ENCODE results near the gene FOXE1.

Gene FOXE1

DNA sequence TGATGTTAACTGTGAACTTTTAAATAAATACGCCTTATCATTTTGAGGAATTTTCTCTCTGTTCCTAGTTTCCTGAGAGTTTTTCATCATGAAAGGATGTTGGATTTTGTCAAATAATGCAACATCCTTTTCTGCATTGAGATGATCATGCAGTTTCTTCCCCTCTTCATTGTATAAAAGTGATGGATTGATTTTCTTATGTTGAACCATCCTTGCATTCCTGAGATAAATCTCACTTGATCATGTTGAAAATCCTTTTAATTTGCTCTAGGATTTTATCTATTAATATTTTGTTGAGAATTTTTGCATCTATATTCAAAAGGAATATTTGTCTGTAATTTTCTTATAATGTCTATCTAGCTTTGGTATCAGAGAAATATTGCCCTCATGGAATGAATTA lies 13.3 kb downstream of the FOXE1 start:
- no peak for DNase-seq (ENCODE audit: low spot score)

DNA sequence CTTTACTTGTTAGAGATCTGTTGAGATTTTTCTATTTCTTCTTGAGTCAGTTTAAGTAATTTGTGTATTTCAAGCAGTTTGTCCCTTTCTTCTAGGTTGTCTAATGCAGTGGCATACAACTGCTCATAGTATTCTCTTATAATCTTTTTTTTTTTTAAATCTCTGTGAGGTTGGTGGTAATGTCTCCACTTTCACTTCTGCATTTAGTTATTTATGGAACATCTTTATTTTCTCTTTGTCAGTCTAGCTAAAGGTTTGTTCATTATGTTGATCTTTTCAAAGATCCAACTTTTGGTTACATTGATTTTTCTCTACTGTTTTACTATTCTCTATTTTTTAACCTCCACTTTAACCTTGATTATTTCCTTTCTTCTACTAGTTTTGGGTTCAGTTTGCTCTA lies 13.8 kb downstream of the FOXE1 start:
- DNase-seq (ENCODE audit: low spot score): no peak

DNA sequence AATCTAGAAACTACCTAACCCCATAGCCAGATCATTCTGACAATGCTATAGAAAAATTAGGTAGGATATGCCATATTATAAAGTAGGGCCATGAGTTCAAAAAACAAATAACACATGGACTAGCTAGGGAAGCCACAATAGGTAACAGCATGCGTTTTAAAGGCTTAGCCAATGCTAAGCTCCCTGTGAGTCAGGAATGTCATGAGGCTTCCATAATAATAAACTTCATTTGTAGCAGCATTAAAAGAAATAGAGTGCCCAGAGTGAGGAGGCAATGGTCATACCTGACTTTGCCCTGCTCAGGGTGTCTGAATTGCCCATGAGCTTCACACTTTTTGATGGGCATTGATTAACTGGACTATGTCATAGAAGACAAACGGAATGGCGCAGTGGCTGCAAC lies 15.8 kb downstream of the FOXE1 start:
- DNase-seq (ENCODE audit: low spot score): no peak

DNA sequence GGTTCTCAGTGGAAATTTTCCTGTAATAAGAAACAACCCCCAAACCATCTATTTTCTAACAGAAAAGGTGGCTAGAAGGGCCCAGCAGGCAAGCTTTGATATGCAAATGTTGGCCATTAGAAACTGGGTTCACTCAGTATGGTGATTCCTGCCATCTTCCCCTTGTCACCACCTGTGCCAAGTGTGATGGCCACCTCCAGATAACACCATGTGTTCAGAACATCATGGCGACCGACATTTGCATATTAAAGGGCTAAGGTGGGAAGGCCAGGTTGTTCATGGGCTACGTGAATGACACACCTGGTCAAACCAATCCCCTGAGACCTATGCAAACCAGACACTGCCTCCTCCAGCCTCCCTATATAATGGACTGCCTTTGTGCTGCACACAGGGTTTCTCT lies 20.4 kb downstream of the FOXE1 start:
- DNase-seq (ENCODE audit: low spot score): no peak

DNA sequence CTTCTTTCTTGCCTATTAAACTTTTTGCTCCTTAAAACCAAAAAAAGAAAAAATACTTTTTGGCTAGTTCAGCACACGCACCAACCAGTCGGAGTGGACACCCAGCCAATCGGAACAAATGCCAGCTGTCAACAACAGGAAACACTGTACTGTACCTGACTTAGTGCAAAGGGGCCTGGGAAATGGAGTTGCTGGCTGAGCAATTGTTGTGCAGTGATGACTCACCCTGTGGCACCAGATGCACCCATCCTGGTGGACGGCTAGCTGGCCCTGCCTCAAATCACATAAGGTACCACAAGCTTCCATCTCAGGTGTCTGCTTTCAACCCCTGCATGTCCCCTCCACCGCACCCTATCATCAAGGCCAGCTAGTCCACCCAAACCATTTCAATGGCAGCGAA lies 20.9 kb downstream of the FOXE1 start:
- DNase-seq (ENCODE audit: low spot score): no peak

DNA sequence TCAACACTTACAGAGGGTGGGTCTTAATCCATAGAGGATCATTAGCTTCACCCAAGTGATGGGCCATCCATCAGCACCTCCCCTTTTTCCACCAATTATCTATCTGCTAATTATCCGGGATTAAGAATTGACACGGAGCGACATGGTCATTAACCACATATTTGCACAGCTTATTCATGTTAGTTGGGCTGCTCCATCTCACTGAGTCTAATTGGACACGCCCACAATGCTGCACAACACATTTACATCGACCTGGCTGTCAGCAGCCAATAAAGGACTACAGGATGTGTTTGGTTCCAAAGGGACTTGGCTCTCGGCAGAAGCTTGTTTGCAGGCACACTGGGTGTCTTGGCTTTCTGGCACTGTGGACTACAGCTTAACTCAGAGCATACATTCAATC lies 21.6 kb downstream of the FOXE1 start:
- no peak for DNase-seq (ENCODE audit: low spot score)

DNA sequence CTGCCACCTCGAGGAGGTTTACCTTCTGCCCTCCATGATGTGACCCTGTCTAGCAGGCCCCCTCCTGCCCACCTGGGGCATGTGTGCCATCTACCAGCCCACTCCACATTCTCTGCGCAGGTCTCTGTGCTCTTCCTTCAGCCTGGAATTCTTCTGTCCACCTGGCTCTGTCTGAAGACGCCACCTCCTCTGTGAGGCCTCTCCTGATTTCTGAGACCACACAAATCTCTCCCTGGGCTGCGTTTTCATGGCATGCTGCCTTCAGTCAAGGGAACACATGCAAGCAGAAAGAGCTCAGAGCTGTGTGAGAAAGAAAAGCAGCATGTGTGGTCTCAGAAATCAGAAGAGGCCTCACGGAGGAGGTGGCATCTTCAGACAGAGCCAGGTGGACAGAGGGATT lies 22.1 kb downstream of the FOXE1 start:
- DNase-seq (ENCODE audit: low spot score): no peak

DNA sequence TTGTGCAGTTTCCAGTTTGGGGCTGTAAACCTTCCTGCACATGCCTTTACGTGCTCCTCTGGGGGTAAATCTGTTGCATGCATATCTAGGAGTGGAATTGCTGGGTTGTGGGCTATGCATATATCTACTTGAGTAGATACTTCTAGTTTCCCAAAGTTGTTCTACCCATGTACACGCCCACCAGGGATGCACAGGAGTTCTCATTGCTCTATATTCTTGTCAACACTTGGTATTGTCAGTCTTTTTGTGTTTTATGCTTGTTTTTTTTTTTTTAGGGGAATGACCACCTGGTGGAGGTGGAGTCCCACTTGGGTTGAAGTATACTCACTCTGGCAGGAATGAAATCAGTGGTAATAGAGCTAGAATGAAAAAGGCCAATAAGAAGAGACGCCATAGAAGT lies 23.0 kb downstream of the FOXE1 start:
- DNase-seq (ENCODE audit: low spot score): no peak

DNA sequence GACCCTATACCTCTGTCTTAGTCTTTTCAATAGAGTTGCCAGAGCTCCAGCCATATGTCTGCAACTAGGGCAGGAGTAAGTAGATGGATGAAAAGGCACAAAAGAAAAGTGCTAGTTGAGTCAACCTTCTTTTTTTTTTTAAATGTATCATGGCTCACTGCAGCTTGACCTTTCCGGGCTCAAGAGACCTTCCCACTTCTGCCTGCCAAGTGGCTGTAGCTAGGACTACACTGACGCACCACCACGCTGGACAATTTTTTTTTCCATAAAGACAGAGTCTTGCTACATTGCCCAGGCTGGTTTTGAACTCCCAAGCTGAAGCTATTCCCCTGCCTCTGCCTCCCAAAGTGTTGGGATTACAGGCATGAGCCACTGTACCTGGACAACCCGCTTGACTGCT lies 27.3 kb downstream of the FOXE1 start:
- no peak for DNase-seq (ENCODE audit: low spot score)

DNA sequence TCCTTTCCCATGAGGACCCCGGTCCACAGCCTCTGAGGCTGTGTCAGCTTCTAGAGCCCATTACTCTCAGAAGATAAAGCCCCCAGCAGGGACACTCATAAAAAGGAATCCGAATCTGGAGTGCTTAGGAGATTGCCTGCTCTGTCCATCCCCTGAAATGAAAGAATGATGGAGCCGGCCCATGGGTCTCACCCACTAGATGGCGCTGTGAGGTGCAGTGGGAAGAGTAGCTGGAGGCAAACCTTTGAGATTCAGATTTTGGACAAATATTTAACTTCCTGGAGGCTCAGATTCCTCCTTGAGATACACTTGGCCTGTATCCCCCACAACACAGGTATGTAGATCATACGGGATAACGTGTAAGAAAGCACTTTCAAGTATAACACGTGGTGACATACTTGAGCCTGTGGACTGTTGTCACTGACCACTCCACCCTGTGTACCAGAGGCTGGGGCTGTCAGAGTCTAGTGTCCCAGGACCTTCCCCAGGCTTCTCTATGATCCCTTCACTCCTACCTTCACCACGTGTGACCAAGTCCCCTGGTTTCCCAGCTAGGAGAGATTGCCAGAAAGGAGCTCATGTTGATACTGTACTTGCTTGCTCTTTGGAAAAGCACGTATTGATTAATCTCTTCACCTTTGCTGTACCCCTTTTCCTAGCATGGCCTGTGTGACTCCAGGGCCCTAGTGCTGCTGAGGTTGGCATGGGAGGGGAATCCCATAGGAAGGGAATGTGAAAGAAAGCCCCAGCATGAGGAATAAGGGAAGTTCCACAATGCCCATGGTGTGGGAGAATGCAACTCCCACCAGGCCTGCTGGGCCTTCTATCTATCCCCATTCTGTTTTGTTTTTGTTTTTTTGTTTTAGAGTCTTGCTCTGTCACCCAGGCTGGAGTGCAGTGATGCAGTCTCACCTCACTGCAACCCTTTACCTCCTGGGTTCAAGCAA lies 37.2 kb downstream of the FOXE1 start:
- DNase-seq (ENCODE audit: low spot score): peak; percentile 61

DNA sequence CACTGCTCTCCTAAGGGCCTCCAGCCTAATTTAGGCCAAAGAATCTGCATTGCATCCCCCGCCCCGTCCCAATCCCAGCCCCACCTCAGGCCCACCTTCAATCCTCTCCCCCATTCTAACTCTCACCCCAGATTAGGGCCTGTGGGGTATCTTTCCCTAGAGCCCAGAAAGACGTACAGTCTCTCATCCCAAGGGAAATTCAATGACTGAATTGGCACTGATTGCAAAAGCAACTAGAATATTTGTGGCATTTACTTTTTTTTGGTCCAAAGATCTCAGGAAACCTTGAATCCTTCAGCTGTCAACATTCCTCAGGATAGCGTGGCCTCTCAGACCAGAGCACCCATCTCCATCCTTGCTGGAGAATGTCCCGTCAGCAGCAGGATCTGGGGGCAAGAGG lies 38.7 kb downstream of the FOXE1 start:
- no peak for DNase-seq (ENCODE audit: low spot score)

DNA sequence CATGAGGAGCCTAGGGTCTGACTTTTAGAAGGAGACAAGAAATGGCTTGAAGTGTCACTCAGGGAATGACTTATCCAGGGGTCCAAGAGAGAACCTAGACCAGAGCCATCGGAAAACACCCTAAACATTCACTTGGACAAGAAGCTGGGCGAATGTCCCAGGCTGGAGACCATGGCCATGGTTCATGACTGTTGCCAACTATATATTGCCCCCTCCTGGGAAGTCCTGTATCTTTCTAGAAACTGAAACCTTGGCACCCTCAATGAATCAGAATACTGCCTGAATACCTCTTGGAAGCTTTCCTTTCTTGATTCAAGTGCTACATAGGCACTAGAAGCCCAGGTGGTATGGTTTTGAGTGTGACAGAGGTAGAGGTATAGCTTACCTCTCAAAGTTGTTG lies 39.4 kb downstream of the FOXE1 start:
- no peak for DNase-seq (ENCODE audit: low spot score)

DNA sequence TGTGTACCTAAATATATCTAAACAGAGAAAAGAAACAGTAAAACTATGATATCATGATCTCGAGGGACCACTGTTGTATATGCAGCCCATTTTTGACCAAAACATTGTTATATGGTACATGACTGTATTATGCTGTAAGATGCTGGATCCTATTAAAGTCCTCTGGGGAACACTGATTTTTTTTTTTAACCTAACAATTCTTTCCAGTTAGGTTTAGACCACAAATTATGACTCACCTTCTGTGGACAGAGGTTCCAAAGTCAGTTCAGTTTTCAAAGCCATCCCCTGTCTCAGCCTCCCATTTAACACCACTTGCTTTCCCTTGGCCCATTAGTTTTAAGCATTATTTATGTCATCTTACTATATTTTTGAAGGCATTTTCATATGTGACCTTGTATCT lies 42.2 kb downstream of the FOXE1 start:
- no peak for DNase-seq (ENCODE audit: low spot score)

DNA sequence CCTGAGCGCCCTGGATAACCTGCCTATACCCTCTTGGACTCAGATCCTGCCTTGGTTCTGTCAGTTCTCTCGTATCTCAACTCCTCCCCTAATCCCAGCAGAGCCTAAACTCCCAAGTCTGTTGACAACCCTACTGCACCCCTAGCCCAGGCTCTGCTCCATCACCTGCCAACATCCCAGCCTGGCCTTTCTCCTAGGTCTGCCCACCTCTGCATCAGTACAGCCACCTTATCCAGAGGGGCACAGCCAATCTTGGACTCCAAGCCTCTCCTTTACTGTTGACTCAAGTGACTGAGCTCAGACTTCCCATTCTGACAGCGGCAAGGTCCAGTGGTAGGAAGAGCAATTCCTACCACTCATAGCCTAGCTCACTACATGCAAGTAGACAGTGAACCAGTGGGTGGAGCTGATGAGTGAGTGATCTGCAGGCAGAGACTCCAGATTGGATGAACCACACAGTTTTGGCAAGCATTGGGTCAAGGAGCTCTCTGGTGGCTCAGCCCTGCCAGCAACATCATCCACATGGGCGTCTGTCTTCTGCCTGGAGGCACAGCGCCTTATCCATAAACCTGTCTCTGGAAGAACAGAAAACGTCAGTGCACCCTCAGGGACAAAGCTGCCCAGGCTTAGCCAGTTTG lies 42.8 kb downstream of the FOXE1 start:
- peak; percentile 16 for DNase-seq (ENCODE audit: low spot score)

DNA sequence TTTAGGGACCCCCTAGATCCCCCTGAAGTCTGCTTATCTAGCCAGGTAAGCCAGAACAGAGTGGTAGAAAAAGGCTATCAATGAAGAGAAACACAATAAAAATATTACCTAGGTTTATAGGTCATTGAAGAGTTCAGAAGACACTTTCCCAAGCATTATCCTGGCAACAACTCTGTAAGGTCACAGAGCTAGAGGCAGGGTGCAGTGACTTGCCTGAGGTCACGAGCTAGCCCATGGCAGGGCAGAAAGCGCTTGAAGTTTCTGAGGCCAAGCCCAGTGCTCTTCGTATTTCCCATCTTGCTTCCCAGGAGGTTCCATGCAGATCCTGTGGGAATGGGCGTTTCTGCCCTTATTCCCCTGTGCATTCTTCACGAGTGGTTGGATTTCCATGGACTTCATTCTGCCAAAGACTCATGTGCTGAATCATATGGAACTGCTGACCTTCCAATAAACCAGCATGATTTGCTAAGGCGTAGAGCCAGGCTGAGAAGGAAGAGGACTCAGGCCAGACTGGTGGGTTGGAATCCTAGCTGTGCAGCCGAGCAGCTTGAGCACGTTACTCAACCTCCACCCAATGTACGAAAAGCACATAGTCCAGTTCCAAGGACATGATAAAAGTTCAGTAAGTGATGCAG lies 47.2 kb downstream of the FOXE1 start:
- peak; percentile 59 for DNase-seq (ENCODE audit: low spot score)

DNA sequence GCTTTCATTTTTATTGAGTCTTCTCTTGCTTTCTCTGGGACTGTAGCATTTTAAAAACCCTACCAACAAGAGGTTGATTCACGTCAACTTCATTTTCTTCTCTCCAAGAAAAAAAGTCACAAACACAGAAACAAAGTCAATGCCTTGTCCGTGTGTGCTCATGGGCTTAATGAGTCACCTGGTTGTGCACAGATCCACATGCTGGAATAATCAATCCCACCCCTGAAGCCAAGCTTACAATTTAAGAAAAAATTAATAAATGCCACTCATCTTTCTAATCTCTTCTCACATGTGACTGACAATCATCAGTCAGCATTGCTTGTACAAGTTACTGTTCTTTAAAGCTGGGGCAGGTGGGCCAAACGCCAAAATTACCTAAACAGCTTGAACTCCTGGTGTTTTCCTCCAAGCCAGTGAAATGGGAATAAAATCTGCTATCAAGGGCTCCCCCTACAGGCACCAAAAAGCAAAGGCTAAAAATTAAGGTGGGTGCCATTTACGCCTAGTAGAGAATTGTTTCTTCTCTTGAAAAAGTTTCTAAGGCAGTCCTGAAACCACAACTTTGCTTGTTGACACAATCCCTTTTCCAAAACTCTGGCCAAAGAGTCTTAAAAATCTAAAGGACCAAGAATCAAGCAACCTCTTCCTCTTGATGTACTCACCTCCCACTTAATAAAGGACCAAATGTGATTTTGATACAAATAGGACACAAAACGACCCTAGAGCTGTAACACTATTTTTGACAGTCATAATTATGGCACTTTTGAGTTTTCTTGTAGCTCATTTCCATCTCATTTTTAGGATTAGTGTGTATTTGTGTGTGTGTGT lies 47.9 kb downstream of the FOXE1 start:
- peak; percentile 71 for DNase-seq (ENCODE audit: low spot score)

DNA sequence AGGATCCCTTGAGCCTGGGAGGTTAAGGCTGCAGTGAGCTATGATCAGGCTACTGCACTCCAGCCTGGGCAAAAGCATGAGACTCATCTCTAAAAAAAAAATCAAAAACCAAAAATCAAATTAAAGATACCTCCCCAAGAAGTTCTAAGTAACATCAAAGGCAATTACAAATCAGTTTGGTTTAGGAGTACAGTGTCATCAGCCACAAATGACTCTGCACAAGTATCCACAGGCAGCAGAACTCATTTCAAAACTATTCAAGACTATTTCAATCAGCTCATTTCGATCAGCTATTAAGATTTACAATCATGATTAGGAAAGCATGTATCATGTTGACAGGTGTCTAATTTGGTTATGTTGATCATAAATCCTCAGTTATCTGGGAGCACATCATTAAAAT lies 50.2 kb downstream of the FOXE1 start:
- no peak for DNase-seq (ENCODE audit: low spot score)

DNA sequence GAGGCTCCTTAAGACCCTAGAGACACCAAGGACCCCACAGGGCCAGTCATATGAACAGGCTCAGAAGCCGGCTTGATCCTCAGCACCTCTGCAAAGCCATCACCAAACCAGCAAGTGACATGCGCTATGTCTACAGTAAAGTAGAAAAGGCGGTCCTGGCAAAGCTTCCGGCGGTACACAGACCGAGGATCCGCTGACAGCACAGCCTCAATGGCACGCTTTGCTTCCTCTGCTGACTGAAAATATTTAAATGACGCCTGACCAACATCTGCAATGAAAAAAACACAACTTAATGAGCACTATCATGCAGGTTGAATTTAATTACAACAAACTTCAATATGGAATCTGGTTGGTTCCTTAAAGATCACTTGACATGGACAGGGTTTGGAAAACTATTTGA lies 51.7 kb downstream of the FOXE1 start:
- DNase-seq (ENCODE audit: low spot score): no peak

DNA sequence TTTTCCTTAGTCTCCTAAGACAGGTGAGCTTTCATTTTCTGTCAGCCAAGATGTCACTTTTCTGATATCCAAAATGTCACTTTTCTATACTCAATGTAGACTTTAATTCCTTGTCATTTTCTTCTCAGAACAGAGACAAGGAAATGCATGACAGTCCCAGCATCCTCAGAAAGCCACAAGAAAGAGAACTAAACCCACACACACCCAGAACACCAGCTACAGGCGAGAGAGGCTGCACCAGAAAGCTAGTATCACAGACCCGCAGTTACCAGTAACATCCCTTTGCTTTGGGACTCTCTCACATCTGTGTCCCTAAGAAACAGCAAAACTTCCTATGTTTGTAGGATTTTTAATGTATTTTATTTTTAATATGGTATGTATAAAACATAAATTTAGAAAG lies 52.2 kb downstream of the FOXE1 start:
- DNase-seq (ENCODE audit: low spot score): no peak
